DOHH2 (cell line): Measurements from ENCODE around the gene TRAPPC2L.

Experiments
- EZH2phosphoT487 ChIP-seq: fragments of 200-600 bp; sonication (generic); IDR thresholded peaks from 2 replicates; pipeline ENCODE4 v1.6.1; 2017; ENCODE audit warnings: borderline replicate concordance, mild to moderate bottlenecking, antibody characterized with exemption, low read length, moderate library complexity, mixed read lengths
- TF ChIP-seq, protein P1 (sequence below): fragments of 200-600 bp; sonication (generic); IDR thresholded peaks from one replicate; pipeline ENCODE4 v1.5.1; 2014; ENCODE audit warnings: antibody characterized with exemption, mild to moderate bottlenecking, low read depth, low read length; ENCODE audit not compliant: poor library complexity, severe bottlenecking

DNA sequence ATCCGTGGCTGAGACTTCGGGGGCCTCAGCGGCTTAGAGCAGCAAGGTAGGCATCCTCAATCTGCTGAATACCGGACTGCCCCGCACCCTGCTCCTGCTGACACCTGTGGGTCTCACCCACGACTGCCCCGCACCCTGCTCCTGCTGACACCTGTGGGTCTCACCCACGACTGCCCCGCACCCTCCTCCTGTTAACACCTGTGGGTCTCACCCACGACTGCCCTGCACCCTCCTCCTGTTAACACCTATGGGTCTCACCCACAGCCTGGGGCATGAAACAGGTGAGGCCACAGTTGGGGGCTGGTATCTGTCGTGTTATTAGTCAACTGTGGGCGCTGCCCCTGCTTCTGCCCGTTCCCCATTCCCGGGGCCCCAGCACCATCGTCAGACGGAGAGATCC, 45.8 kb downstream of the TRAPPC2L start:
- TF ChIP-seq, protein P1, sequence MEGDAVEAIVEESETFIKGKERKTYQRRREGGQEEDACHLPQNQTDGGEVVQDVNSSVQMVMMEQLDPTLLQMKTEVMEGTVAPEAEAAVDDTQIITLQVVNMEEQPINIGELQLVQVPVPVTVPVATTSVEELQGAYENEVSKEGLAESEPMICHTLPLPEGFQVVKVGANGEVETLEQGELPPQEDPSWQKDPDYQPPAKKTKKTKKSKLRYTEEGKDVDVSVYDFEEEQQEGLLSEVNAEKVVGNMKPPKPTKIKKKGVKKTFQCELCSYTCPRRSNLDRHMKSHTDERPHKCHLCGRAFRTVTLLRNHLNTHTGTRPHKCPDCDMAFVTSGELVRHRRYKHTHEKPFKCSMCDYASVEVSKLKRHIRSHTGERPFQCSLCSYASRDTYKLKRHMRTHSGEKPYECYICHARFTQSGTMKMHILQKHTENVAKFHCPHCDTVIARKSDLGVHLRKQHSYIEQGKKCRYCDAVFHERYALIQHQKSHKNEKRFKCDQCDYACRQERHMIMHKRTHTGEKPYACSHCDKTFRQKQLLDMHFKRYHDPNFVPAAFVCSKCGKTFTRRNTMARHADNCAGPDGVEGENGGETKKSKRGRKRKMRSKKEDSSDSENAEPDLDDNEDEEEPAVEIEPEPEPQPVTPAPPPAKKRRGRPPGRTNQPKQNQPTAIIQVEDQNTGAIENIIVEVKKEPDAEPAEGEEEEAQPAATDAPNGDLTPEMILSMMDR, result no peak
- TF ChIP-seq EZH2phosphoT487, result no peak
